ENCODE measurements around the gene CDK9.
A peak's percentile ranks its signal among the peaks of the same experiment; 100 is the strongest.
"Not testable (repeated sequence)": the region's sequence is repeated elsewhere in the genome, so short reads cannot be mapped to it uniquely, and the experiment has no call there.

CDK9 gene

DNA sequence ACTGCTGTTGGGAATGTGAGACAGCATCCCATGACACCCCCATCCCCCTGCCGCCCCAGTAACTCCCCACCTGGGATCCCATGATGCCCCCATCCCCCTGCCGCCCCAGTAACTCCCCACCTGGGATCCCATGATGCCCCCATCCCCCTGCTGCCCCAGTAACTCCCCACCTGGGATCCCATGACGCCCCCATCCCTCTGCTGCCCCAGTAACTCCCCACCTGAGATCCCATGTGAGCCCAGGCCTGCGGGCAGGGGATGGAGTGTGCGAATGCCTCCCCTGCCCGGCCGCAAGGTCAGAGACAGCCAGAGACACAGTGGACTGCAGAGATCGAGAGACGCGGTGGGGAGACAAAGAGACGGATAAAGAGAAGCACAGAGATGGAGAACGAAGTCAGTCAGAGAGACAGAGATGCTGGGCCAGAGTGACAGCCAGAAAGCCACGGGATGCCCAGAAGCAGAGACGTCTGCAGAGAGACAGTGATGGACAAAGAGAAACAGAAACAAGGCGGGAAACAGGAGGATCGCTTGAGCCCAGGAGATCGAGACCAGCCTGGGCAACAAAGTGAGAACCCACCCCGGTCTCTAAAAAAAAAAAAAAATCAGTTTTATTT, 8.4 kb upstream of the CDK9 start:
- Histone ChIP-seq H3K4me3 (replicated peaks; ENCODE audit: insufficient read depth, low read length) (peak overlapping the region; percentile 80), H3K27ac (replicated peaks) (no peak overlapping the region; the same call in 1 of the 2 replicates), H3K27me3 (ENCODE audit: insufficient read depth, poor library complexity, severe bottlenecking) (no peaks in the 10 kb centered on the region)
- no peak for TF ChIP-seq SPI1 (IDR thresholded peaks at IDR 0.05; ENCODE audit: borderline replicate concordance, low read depth)
- no peak for TF ChIP-seq GABPA (IDR thresholded peaks at IDR 0.05; ENCODE audit: low read depth)
- TF ChIP-seq, protein P1, sequence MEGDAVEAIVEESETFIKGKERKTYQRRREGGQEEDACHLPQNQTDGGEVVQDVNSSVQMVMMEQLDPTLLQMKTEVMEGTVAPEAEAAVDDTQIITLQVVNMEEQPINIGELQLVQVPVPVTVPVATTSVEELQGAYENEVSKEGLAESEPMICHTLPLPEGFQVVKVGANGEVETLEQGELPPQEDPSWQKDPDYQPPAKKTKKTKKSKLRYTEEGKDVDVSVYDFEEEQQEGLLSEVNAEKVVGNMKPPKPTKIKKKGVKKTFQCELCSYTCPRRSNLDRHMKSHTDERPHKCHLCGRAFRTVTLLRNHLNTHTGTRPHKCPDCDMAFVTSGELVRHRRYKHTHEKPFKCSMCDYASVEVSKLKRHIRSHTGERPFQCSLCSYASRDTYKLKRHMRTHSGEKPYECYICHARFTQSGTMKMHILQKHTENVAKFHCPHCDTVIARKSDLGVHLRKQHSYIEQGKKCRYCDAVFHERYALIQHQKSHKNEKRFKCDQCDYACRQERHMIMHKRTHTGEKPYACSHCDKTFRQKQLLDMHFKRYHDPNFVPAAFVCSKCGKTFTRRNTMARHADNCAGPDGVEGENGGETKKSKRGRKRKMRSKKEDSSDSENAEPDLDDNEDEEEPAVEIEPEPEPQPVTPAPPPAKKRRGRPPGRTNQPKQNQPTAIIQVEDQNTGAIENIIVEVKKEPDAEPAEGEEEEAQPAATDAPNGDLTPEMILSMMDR (IDR thresholded peaks at IDR 0.05; ENCODE audit: insufficient read depth, low read length) = no peak
- no peak for DNase-seq (ENCODE audit: low read depth in 1 of 2, low spot score in 1 of 2)

GRCh38 chr9:127778280-127779135, 7.3 kb upstream of the CDK9 start, which contains the start of gene SH2D3C:
Gene SH2D3C, minus strand, starts transcription at chr9:127778666. Its CDS starts 39 bp downstream, at chr9:127778627.
- Histone ChIP-seq H3K27me3 (ENCODE audit: insufficient read depth, poor library complexity, severe bottlenecking) (no peaks in the 10 kb centered on the region), H3K27ac (replicated peaks) (peak within 1 kb of the TSS; percentile 96), H3K4me3 (replicated peaks; ENCODE audit: insufficient read depth, low read length) (peak within 1 kb of the TSS; percentile 80)
- DNase-seq (ENCODE audit: low read depth in 1 of 2, low spot score in 1 of 2) = peak in 1 of 2 experiments; percentile 73
- peak; percentile 62 for TF ChIP-seq SPI1 (IDR thresholded peaks at IDR 0.05; ENCODE audit: borderline replicate concordance, low read depth)
- no peak for TF ChIP-seq GABPA (IDR thresholded peaks at IDR 0.05; ENCODE audit: low read depth)

DNA sequence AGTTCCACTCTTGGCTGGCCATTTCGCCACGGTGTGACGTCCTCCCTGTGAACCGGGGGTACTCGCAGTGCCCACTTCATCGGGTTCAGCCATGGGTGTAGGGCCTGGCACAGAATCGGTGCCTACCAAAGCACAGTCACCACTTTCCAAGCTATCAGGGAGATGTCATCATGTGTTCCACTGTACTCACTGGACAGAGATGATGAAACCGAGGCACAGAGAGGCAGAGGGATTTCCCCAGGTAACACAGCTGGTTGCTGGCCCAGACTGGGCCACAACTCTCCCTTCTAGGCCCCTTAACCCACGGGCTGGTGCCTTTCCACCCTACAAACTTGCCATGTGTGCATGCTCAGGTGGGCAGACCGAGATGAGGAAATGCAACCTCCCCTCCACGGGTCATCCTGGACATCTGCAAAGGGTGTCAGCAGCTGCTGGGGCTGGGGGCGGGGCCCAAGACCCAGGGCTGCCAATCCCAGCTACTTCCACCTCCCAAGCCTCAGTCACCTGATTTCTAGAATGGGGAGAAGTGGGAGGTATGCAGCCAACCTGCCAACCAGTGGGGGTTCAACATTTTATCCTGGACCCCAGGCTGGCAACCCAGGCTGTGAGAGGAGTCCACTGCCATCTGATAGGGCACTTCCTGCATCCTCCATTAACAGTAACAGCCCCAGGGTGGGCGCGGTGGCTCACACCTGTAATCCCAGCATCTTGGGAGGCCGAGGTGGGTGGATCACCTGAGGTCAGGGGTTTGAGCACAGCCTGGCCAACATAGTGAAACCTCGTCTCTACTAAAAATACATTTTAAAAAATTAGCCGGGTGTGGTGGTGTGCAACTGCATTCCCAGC, 6.5 kb upstream of the CDK9 start:
- peak overlapping the region; percentile 80 for H3K4me3 ChIP-seq (replicated peaks; ENCODE audit: insufficient read depth, low read length)
- TF ChIP-seq REST (IDR thresholded peaks at IDR 0.05; ENCODE audit: insufficient replicate concordance, low read depth) (no peak), POLR2AphosphoS5 (IDR thresholded peaks at IDR 0.05; ENCODE audit: low read depth) (peak; percentile 69), SPI1 (IDR thresholded peaks at IDR 0.05; ENCODE audit: borderline replicate concordance, low read depth) (peak; percentile 8; the same call in 1 of the 2 replicates), GABPA (IDR thresholded peaks at IDR 0.05; ENCODE audit: low read depth) (no peak)
- TF ChIP-seq, protein P1 (IDR thresholded peaks at IDR 0.05; ENCODE audit: insufficient read depth, low read length) = no peak
- peak in 1 of 2 experiments; percentile 73 for DNase-seq (ENCODE audit: low read depth in 1 of 2, low spot score in 1 of 2)

GRCh38 chr9:127780126-127780885, 5.5 kb upstream of the CDK9 start:
- no peaks in the 10 kb centered on the region for H3K27me3 ChIP-seq (ENCODE audit: insufficient read depth, poor library complexity, severe bottlenecking)
- H3K4me3 ChIP-seq (replicated peaks; ENCODE audit: insufficient read depth, low read length) = no peak overlapping the region
- no peak for DNase-seq (ENCODE audit: low read depth in 1 of 2, low spot score in 1 of 2)
- TF ChIP-seq, protein P1 (IDR thresholded peaks at IDR 0.05; ENCODE audit: insufficient read depth, low read length) = no peak
- TF ChIP-seq POLR2AphosphoS5 (IDR thresholded peaks at IDR 0.05; ENCODE audit: low read depth) = no peak
- no peak for TF ChIP-seq REST (IDR thresholded peaks at IDR 0.05; ENCODE audit: insufficient replicate concordance, low read depth)
- TF ChIP-seq GABPA (IDR thresholded peaks at IDR 0.05; ENCODE audit: low read depth) = no peak
- TF ChIP-seq SPI1 (IDR thresholded peaks at IDR 0.05; ENCODE audit: borderline replicate concordance, low read depth) = no peak
- H3K27ac ChIP-seq (replicated peaks) = peak overlapping the region; percentile 96

More for the DNA sequence above, 6.5 kb upstream of the CDK9 start:
- H3K27ac ChIP-seq (replicated peaks) = peak overlapping the region; percentile 96
- no peaks in the 10 kb centered on the region for H3K27me3 ChIP-seq (ENCODE audit: insufficient read depth, poor library complexity, severe bottlenecking)

DNA sequence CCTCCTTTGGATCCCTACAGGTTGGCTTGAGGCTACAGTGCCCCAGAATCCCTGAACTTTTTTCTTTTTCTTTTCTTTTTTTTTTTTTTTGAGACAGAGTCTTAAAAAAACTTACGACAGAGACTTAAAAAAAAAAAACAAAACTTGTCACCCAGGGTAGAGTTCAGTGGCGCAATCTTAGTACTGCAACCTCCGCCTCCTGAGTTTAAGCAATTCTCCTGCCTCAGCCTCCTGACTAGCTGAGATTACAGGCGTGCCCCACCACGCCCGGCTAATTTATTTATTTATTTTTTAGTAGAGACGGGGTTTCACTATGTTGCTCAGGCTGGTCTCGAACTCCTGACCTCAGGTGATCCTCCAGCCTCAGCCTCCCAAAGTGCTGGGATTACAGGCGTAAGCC, 4.9 kb upstream of the CDK9 start:
- H3K4me3 ChIP-seq (replicated peaks; ENCODE audit: insufficient read depth, low read length); H3K27me3 ChIP-seq (ENCODE audit: insufficient read depth, poor library complexity, severe bottlenecking): not testable (repeated sequence)
- DNase-seq (ENCODE audit: low read depth in 1 of 2, low spot score in 1 of 2) = peak in 1 of 2 experiments; percentile 83
- H3K27ac ChIP-seq (replicated peaks) = peak overlapping the region; percentile 96

Measured in HL-60 (cell line).